ENCODE measurements around the gene AFMID. TPM values are rescaled to one million over a fixed set of nuclear protein-coding genes. Genes with fewer than 3 reads are reported as not detected.

Gene AFMID
- total and polyA plus RNA-seq, 2 of the 13 experiments (the other 11 are each of a cell fraction or from before 2014, with no cell fraction given): 249 to 270 TPM

GRCh38 chr17:78241277-78242023, 54.3 kb downstream of the AFMID start (continued):
- TF ChIP-seq ZNF878 (CRISPR knock-in tag; IDR thresholded peaks at IDR 0.05) (peak; percentile 82), HNF4G (IDR thresholded peaks at IDR 0.05; ENCODE audit: borderline replicate concordance, low read depth, low read length) (peak; percentile 72), HNF4G (CRISPR knock-in tag; IDR thresholded peaks at IDR 0.05; ENCODE audit: borderline replicate concordance, low read depth) (peak; percentile 39; the same call in 1 of the 2 replicates), NFKB2 (CRISPR knock-in tag; IDR thresholded peaks at IDR 0.05; ENCODE audit: borderline replicate concordance) (0 out of 2 replicates have a peak, but pooled peaks have one; percentile 37), FOXP1 (IDR thresholded peaks at IDR 0.05) (no peak), FOXP1 (CRISPR knock-in tag; IDR thresholded peaks at IDR 0.05) (peak; percentile 32; the same call in 1 of the 2 replicates), ZNF574 (CRISPR knock-in tag; IDR thresholded peaks at IDR 0.05) (0 out of 2 replicates have a peak, but pooled peaks have one; percentile 4), ZSCAN21 (CRISPR knock-in tag; IDR thresholded peaks at IDR 0.05; ENCODE audit: borderline replicate concordance) (0 out of 2 replicates have a peak, but pooled peaks have one; percentile 48), SAP130 (CRISPR knock-in tag; IDR thresholded peaks at IDR 0.05; ENCODE audit: low read depth) (peak; percentile 87), ZNF225 (CRISPR knock-in tag; IDR thresholded peaks at IDR 0.05) (peak; percentile 72; the same call in 1 of the 2 replicates), TRAFD1 (CRISPR knock-in tag; IDR thresholded peaks at IDR 0.05; ENCODE audit: borderline replicate concordance) (0 out of 2 replicates have a peak, but pooled peaks have one; percentile 81), BCL3 (CRISPR knock-in tag; IDR thresholded peaks at IDR 0.05) (peak; percentile 80; the same call in 1 of the 2 replicates), EHMT2 (IDR thresholded peaks at IDR 0.05; ENCODE audit: borderline replicate concordance, low read depth, low read length) (peak; percentile 17; the same call in 1 of the 2 replicates), KAT8 (CRISPR knock-in tag; IDR thresholded peaks at IDR 0.05) (peak; percentile 83), TFDP1 (CRISPR knock-in tag; IDR thresholded peaks at IDR 0.05; ENCODE audit: borderline replicate concordance) (no peak), ZNF550 (CRISPR knock-in tag; IDR thresholded peaks at IDR 0.05; ENCODE audit: borderline replicate concordance) (no peak), DRAP1 (CRISPR knock-in tag; IDR thresholded peaks at IDR 0.05) (peak; percentile 56; the same call in 1 of the 2 replicates), ZNF430 (CRISPR knock-in tag; IDR thresholded peaks at IDR 0.05) (0 out of 2 replicates have a peak, but pooled peaks have one; percentile 5), ZSCAN25 (CRISPR knock-in tag; IDR thresholded peaks at IDR 0.05) (peak; percentile 41; the same call in 1 of the 2 replicates), ZNF564 (CRISPR knock-in tag; IDR thresholded peaks at IDR 0.05) (no peak), TFAP4 (IDR thresholded peaks at IDR 0.05; ENCODE audit: borderline replicate concordance, low read depth) (peak; percentile 77; the same call in 1 of the 2 replicates)

Measured in HepG2 (cell line).